ENCODE data around the gene LFNG.
A peak's percentile ranks its signal among the peaks of the same experiment; 100 is the strongest.

The LFNG gene, protein sequence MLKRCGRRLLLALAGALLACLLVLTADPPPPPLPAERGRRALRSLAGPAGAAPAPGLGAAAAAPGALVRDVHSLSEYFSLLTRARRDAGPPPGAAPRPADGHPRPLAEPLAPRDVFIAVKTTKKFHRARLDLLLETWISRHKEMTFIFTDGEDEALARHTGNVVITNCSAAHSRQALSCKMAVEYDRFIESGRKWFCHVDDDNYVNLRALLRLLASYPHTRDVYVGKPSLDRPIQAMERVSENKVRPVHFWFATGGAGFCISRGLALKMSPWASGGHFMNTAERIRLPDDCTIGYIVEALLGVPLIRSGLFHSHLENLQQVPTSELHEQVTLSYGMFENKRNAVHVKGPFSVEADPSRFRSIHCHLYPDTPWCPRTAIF

DNA sequence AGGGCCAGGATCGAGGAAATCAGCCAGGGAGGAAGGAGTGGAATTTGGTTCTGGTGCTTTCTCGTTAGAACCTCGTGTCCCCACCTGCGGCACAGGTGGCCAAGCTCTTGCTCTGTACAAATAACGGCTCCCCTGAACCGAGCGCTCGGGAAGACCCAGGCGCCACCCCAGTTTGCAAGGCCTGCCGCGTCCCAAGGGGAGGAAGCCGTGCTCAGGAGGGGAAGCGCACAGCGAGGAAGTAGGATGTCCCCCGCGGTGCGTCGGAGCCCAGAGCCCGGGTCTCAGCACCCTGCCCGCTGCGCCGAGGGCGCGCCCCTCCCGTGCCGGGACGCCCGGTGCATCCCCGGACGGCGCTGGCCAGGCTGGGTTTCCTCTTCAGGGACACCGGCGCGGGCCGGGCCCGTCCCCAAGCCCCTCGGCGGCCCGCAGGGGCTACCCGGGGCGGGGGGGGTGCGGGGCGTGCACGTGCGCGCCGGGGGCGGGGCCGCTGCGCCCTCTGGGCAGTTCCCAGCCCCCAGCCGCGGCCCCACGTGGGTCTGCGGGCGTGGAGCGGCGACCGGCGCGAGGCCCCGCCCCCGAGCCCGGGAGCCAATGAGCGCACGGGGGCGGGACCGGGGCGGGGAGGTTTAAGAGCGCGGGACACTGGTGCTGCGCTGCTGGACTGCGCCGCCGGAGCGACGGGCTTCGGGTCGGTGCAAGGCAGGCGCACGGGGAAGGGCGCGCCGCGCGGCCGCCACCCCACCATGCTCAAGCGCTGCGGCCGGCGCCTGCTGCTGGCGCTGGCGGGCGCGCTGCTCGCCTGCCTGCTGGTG lies at the start of gene LFNG:
Gene LFNG, plus strand, starts transcription at position 656 of the 812 bp plus-strand sequence. Its CDS starts 88 bp downstream, at position 744.
- DNase-seq: peak; percentile 93

DNA sequence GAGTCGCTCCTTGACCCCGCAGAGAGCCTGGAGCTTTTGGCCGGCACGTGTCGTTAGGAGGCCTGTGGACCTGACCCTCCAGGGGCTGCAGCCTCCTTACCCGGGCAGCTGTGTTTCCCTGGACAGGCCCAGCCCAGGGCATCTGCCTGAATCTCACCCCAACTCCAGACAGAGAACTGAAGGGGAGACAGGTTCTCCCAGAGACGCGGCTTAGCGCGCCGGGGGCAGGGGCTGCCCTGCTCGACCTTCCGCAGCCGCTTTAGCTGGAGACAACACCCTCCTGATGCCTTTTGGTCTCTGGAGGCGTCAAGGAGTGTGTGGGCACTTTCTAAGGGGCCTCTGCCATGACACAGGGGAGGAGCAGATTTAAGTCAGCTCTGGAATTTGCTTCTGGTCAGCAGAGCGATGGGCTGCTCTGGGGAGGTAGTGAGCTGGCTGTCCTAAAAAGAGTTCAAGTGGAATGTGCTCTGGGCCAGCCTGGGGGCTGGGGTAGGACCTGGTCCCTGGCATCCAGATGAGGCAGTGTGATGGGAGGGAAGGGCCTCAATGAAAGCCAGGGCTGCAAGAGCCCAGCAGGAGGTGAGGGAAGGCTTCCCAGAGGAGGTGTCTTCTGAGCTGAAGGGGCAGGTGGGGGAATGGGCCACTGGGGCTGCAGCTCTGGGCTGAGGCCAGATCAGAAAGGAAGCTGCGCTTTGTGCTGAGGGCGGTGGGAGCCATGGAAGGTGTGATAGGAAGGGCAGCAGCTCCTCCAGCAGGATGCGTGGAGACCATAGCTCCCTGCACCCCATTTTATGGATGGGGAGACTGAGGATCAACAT lies 49.2 kb upstream of the LFNG start:
- no peak for DNase-seq

DNA sequence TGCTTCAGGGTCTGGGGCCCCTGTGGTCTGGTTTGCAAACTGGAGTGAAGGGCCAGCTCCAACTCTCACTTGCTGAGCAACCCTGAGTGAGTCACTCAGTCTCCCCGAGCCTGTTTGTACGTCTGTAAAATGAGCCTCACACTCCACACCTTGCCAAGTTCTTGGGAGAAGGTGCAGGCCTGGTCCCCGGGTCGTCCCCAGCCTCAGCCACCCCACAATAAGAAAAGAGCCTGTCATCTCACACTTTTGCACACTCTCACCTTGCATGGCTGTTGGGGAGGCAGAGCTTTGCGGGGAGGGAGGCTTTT lies 48.6 kb upstream of the LFNG start:
- DNase-seq: no peak

DNA sequence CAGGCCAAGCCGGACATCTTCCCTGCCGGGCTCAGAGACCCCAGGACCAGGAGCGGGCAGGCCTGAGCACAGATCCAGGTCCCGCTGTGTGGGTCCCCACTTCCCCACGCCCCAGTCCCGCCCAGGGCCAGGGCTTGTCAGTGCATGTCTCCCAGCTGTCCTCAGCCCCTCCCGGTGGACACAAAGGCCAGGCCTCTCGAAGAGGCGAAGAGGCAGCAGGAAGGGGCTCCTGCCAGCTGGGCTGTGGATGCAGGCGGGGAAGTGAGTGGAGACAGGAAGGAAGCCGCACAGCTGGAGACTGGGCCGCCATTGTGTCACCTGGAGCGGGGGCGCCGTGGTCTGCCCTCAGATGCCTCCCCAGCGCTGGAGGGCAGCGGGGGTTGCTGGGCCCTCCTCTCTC lies 48.2 kb upstream of the LFNG start:
- peak; percentile 86 for DNase-seq

DNA sequence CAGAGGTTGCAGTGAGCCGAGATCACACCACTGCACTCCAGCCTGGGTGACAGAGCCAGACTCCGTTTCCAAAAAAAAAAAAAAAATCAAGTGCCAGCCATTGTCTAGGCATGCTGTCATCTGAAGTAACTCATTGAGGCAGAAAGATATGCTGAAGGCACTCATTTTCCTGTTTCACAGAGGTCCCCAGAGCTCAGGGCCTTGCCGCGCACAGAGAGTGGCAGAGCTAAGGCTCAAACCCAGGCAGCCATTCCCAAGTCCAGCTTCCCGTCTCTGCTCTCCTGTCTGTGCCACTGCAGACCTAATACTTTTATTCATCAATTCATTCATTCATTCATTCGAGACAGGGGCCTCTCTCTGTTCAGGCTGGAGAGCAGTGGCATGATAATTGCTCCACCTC lies 46.8 kb upstream of the LFNG start:
- no peak for DNase-seq

DNA sequence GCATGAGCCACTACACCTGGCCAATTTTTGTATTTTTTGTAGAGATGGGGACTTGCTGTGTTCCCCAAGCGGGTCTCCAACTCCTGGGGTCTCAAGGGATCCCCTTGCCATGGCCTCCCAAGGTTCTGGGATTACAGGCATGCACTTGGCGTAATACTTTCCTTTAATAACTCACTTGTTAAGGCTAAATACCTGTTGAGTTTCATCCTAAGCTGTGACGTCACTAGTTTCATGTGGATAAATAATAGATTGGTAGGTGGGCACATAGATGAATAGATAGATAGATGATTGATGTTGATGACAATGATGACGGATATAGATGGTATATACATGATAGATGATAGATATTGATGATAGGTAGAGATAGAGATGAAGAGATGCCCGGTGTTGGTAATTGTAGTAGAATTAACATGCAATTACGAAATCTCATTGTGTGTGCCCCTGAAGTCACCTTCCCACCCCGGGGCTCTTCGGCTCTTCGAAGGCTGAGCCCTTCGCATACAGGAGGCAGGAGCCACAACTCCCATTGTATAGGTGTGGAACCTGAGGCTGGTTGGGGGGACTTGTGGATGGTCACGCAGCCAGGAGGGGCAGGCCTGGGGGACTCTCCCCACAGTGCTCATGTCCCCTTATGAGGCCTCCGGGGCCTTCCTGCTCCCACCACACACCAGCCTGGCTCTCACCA lies 45.9 kb upstream of the LFNG start:
- no peak for DNase-seq

DNA sequence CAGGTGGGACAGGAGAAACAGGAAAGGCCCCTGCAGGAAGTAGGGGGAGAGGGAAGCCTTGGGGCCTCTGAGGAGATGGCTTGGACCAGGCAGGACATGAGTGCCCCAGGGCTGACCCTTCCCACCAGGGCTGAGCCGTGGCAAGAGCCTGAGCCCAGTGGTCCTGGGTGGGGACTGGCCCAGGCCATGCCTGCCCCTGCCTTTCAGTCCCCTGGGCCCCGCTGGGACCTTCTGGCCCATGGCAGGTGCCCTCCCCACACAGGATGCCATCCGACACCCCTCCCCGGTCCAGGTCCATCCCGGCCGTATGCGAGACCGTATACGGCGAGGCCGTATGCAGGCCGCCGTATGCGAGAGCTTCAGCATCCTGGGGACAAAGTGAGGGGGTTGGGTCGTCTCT lies 45.4 kb upstream of the LFNG start:
- no peak for DNase-seq

DNA sequence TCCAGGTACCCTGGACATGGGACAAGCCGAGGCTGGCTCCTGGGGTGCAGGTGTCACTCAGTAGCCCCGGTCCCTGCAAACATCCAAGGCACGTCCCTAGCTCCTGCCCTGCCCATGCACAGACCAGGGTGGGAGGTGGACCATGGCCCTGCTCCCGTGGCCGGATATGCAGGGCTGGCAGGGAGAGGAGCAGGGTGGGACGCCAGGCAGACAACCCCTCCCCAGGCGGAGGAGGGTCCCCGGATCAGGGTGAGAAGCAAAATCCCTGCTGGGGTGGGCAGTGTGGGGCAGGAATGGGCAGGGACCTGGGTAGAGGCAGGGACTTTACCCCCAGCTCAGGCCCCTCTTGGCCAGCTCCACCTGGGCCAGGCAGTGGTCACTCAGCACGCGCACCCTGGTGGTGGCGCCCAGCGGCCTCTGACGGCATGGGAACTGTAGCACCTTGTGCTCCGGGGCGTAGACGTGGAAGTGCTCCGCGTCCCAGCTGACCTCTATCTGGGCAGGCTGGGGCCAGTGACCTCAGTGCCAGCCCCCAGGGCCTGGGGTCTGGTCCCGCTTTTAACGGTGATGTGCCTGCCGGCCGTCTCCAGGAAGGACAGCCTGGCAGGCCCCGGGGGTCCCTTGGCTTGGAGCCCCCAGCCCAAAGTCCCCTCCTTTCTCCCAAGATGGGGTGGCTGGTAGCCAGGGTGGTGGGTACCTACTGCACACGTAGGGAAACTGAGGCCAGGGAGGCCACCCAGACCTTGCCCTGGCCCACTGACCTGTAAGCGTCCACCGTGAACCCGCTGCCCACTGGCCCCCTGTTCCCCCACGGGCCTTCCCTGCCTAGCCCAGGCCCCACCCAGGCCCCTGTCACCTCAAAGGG lies 44.5 kb upstream of the LFNG start:
- no peak for DNase-seq

DNA sequence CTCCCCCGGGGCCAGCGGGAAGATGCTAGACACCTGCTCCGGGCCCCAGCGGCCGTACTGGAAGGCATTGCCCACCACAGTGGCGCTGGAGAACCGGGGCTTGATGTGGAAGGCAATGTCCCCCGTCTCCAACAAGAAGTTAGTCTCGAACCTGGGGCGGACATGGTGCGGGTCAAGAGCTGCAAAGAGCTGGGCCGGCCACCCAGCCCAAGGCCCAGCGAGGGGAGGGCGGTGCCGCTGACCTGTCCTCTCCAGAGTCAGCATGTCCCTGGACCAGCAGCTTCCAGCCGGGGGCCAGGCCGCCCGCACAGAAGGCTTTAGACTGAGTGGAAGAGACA lies 43.9 kb upstream of the LFNG start:
- no peak for DNase-seq

DNA sequence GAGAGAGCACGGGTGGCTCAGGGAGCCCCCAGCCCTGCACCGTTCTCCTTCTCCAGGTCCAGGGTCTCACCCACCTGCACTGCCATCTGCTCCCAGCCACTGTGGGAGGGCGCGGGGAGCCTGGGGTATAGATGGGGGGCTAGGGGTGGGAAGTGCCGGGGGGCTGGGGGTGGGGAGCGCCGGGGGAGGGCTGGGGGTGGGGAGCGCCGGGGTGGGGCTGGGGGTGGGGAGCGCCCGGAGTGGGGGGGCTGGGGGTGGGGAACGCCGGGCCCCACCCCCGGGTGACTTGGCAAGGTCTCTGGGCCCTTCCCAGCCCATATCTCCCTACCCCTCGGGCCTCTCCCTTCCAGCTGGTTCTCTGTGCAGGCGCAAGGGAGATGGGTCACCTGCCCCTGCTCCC lies 43.3 kb upstream of the LFNG start, which contains the start of gene GRIFIN:
Gene GRIFIN, minus strand, starts transcription at position 101 of the 400 bp plus-strand sequence. Its CDS starts 15 bp downstream, at position 86.
- DNase-seq: no peak

DNA sequence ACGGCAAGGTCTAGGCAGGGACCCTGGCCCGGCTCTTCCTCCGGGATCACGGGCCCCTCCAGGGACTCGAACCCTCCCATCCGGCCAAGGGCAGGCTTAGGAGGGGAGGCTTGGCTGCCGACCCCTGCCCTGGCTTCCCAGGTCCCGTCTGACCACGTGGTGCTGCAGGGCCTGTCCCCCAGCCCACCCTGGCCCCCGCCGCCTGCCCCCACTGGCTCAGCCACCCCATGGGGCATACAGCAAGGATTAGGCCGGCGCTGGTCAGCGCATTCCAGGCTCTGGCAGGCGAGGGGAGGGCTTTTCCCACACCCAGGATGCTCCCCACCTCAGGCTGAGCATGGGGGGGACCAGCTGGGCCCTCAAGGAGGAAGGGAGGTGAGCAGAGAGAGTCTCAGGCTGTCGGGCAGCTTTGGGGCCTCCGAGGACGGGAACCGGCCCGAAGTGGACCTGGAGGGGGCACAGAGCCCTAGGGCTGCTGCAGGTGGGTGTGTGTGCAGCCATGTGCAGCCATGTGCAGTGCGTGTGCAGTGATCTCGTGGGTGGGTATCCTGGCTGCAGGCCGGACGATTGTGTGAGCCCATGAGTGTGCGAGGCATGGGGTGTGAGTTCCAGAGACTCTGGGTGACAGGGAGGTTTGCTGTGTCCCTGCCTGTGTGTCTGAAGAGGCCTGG lies 42.7 kb upstream of the LFNG start:
- DNase-seq: no peak

DNA sequence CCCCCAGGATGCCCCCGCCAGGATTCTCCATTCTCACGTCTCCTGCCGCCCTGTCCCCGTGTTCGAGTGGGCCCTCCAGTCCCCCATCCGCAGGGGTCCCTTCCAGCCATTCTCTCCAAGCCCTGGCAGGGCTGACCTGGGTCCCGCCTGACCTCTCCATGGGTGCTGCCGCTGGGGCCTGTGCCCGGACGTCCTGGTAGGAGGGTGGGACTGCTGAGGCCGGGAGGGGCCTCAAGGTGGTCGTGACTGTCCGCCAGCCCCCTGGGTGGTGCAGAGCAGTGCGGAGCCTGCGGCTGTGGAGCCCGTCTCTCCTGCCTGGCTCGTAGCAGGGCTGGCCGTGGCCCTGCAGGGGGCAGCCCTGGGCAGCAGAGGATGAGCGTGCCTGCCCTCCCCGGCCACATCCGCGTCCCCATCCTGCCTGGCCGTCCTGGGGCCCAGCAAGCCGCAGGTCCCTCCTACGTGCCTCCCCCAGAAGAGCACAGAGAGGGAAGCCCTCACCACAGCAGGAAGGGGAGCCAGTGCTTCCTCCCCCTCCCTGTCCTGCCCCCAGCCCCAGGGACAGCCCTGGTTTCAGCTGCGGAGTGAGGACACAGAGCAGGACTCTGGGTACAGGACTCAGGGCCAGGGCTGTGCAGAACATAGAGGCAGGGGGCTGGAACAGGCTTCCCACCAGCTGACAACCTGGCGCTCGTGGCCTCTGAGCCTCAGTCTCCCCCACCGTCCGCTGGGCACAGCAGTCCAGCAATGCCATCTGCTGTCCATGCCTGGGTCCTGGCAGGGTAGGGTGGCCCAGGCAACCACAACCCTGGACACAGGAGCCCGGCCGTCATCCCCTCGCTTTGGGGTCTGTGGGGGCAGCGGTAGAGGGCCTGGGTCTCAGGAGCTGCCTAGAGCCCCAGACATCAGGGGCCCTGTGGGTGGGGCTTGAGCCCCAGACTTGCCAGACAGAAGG lies 41.9 kb upstream of the LFNG start:
- DNase-seq: no peak

DNA sequence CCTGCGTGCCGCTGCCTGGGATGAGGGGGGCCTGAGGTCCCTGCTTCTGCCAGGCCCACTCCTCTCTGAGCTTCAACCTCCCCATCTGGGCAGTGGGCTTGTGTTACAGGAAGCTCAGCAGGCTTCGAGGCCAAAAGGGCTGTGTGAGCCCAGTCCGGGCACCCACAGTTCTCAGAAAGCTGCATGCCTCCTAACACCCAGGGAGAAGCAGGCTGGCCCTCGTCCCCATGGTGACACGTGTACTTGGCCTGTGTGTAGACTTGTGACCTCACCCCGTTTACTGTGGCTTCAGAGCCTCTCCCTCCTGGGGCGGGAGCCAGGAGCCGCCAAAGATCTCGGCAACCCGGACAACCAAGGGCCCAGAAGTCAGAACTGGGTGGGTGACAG lies 41.2 kb upstream of the LFNG start:
- no peak for DNase-seq

DNA sequence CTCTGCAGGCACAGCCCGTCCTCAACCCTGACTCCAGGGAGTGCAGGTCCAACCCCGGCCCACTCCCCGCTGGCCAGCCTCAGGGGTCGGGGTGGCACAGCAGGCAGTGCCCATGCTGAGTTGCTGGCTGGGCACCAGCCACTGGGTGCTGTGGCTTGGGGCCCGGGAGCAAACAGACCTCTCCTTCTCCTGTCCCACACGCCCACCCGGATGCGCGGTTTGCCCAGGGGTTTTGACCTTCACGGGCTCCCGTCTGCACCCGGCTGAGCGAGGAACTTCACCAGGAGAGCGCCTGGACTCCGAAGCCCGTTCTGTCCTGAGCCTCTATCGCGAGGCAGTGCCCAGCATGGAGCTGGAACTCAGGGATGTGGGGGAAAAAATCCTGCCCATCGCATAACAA lies 40.8 kb upstream of the LFNG start:
- no peak for DNase-seq

DNA sequence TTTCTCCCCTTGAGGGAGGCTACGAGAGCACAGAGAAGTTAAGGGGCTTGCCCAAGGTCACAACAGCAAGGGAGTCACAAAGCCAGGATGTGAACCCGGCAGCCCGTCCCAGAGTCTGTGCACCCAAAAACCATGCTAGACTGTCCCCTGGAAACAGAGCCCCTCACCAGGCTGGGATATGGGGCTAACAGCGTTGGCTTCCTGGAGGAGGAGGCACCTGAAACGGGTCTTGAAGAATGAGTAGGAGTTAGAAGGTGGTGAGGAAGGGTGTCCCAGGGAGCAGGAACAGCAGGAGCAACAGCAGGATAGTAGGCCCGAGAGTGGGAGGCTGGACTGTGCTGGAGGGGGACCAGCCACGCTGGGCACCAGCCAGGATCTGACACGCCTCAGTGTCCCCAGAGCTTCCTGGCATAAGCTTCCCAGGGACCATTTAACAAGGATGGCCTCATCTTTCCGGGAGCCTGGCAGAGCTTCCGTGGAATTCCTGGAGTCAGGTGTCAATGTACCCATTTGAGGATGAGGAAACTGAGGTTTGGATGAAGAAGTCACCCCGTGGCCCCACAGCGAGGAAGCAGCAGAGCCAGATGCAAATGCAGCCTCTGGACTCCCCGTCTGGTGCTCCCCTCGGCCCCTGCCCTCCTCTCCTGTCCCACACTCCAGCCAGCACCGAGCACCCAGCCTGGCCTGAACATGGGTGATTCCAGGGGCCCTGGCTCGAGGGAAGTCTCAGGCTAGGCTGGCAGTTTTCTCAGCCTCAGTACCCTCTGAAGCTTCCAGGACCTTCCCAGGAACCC lies 40.1 kb upstream of the LFNG start:
- no peak for DNase-seq

DNA sequence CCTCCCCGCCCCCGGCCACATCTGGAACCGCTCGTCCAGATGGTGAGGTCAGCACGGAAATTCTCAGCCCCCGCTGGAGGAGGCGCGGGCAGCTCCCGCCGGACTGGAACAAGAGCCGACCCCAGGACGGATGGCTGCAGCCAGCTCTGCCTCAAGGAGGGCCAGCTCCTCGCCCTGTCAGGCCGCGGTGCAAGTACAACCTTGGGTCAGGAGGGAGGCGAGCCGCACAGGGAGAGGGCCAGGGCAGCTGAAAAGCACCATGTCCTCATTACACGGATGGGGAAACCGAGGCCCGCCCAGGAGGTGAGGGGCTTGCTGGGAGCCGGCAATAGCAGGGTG lies 39.5 kb upstream of the LFNG start:
- DNase-seq: no peak

DNA sequence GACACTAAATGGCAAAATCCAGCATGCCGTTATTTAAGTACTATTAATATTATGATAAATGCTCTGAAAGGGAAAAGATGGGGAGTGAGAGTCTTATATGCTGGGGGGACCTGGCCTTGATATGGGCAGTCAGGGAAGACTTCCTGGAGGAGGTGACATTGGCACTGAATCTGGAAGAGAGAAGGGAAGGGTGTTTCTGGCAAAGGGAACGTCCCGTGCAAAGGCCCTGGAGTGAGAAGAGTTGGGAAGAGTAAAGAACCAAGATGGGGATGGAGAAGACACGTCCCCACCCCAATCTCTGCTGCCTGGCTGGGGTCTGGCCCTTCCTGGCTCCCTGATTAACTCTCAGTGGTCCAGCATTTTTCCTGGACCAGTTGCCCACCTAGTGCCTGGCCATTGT lies 38.4 kb upstream of the LFNG start:
- DNase-seq: no peak

DNA sequence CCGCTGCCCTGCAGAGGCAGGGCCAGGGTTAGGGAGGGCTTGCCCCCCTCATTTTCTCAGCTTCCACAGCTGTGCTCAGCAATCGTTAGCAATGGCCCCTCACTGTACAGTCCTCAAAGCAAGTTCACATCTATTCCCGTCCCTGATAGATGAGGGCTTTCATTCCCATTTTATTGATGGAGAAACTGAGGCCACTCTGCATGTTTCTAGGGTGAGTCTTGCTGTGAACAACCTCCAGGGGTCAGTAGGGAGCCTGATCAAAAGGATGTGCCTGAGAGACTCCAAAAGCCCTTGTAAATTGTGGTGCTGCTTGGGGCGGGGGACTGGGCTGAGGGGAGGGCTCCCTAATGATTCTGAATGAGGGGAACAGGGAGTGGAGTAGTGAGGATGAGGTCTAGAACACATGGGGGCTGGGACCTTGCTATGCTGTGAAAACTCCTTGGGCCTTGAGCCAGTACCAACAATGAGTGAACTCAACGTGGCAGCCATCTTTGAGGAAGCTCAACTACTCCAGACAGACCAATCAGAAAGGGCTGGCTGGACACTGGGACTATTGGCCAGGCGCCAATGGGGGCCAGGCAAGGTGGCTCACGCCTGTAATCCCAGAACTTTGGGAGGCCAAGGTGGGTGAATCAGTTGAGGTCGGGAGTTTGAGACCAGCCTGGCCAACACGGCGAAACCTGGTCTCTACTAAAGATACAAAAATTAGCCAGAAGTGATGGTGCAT lies 36.7 kb upstream of the LFNG start:
- no peak for DNase-seq

DNA sequence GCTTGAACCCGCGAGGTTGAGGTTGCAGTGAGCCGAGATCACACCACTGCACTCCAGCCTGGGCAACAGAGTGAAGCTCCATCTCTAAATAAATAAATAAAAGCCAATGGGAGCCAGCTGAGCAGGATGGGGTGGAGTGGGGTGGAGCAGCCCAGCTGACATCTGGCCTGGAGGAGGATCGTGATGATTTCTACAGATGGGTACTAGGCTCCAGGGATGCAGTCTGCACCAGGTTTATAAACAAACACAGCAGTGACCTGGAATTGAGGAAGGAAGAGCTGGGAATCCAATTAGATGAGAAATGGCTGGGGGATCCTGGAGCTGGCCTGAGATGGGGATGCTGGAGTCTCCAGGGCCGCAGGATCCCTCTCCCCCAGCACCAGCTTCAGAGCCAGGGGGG lies 36.1 kb upstream of the LFNG start:
- DNase-seq: no peak

All from NCI-H345 (cell line).